ENCODE results near the gene TAF6.
A peak's percentile ranks its signal among the peaks of the same experiment; 100 is the strongest.

Gene TAF6

DNA sequence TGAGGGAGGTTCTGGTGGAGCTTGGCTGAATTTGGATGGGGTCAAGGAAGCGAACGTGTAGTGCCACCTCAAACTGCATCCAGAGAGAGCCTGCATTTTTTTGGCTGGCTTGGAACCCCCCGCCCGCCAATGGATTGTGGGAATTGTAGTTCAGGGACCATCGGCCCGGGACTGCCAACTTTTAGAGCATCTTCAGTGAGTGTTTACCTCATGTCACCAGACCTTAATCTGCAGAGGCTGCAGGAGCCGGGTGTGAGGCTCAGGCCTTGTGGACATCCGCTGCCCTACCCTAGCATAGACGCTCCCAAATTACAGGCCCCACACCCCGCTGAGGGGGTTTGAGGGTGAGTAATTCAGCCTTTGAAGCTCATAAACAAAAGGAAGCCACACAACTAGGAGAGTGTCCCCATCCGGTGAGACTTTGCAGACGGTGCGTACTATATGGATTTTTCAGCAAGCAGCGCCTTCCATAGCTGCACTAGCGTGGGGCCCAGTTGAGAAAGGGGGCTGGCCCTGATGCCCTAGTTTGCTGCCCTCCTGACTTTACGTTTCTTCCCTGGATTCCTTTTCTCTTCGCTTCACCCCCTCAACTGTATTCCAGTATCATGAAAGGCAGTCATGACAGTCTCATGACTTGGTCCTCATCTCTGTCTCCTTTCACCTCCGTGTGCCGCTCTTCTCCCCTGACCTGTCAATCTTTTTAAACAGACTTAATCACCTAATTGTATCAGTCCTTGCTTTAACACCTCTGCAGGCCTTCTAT is 993 bp upstream of the TAF6 start:
- peak; percentile 72 for DNase-seq

DNA sequence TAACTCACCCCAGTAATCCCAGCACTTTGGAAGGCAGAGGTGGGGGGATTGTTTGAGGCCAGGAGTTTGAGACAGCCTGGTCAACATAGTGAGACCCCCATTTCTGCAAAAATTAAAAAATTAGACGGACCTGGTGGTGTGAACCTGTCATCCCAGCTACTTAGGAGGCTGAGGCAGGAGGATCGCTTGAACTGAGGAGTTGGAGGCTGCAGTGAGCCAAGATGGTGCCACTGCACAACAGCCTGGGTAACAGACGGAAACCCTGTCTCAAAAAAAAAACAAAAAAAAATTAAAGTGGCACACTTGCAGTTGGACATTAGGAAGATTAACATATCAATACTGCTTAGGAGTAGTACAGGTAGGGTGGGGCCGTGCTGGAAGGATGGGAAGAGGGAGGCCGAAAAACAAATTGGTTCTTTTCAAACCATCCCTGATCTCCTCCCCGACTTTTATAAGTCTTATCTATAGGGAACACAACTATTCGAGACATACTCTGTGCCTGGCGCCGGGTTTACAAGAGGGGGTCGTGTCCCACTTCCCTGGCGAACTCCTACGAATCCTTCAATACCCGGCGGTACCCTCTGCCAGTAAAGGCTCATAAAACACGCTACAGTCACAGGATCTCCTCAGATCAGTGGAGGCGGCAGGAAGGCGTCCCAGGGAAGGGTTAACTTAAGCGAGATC is 628 bp downstream of the TAF6 start:
- no peak for DNase-seq

- no peak for DNase-seq
Measured at GRCh38 chr7:100115026-100115425, 4.1 kb downstream of the TAF6 start.

DNA sequence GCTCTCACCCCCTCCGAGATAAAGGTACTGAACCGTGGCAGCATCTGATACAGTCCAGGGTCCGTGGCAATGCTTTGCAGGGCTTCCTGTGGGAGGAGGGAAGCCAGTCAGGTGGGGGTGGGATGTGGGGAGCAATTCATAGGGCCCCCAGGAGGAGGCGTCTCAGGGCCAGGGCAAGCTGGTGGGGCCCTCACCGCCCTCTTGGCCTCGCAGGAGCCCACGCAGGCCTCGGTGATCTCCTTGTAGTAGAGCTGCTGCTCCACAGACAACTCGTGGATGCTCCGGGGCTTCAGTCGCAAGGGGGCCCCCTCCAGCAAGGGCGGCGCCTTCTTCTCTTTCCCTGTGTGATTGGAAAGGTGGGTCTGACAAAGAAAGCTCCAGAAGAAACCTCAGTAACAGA is 7.2 kb downstream of the TAF6 start:
- DNase-seq, result no peak

- DNase-seq, result no peak
Measured at GRCh38 chr7:100111156-100111555, 8.0 kb downstream of the TAF6 start.

GRCh38 chr7:100109521-100110163 is 9.5 kb downstream of the TAF6 start:
- DNase-seq, result no peak

- DNase-seq, result no peak
Measured at GRCh38 chr7:100107890-100108289, 11.3 kb downstream of the TAF6 start.

DNA sequence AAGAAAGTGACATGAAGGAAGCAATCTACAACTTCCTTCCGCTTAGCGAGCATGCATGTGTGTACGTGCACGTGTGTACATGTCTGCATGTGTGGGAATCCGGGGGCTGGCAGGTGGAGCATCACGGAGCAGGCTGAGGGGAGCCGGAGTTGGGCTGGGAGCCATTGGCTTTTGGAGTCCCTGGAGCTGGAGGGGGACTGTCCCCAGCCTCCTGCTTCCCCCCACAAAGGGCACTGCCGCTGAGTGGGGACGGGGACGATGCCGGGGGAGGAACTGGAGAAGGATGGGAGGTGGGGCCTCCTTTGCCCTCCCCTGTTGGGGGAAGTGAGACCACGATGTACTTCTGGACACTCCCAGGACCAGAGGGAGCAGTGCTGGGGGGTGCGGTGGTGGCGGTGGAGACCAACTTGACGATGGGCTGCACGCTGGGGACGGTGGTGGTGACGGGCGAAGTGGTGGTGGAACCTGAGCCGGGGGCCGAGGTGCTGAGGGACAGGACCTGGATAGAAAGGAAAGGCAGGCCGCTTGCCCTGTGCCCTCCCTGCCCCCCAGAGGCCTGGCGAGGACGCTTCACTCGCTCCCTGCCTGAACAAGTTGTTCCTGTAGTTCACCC is 11.9 kb downstream of the TAF6 start:
- no peak for DNase-seq

DNA sequence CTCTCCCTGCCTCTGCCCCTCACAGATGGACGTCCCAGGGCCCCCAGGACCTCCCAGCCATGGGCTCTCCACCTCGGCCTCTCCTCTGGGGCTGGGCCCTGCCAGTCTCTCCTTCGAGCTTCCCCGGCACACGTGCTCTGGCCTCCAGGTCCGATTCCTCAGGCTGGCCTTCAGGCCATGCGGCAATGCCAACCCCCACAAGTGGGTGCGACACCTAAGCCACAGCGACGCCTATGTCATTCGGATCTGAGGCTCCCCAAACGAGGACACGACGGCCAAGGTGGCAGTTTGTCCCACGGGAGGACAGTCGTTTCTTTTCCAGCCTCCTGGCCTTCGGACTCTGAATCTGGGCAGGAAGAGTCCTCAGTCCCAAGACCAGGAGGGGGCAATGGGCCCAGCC is 12.5 kb downstream of the TAF6 start:
- DNase-seq, result no peak

DNA sequence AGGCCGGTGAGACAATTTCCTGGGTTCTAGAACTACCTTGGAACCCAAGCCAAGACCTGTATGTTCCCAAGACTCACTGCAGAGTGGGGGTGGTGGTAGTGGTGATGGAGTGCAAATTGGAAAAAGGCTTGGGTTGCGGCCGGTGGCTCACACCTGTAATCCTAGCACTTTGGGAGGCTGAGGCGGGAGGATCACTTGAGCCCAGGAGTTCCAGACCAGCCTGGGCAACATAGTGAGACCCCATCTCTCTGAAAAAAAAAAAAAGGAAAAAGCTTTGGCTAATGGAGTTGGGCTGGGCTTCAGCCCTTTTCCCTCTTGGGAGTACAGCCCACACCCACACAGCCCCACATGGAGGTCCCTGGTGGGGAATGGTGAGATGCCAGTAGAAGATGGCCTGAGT is 13.6 kb downstream of the TAF6 start:
- DNase-seq, result no peak

GRCh38 chr7:100102950-100103840 is 16.0 kb downstream of the TAF6 start:
- DNase-seq, result no peak

DNA sequence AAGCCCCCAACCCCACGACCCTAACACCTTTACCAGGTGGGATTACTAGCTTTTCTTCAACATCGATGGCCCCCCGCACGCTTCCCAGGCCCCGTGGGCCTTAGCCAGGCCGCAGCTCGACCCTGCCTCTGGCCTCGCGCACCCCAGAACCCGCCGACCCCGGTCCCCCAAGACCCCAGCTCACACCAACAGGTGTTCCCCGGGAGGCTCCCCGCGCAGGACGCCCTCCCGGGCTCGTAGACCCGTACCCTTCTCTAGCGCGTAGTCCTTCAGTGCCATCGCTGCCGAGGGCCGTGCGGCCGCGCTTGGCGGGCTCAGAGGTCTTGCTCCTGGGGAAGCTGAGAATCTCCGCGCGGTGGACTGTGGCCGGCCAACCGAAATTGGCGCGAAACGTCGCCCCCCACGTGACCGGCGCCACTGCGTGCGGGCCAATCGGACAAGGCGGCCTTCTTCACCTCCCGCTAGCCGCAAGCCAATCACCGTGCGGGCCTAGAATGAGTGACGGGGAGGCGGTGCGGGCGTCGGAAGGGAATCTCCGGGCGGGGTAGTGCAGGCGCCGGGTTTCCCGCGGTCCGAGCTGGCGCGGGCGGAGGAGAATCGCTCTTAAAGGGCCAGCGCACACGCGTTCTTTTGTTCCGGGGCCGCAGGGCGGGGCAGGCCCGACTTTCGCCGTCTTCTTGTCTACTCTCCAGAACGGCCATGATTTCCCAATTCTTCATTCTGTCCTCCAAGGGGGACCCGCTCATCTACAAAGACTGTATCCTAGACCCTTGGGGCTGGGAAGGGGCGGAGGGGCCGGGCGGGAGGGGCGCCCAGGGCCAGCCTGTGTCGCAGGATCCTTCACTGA is 17.9 kb downstream of the TAF6 start, which contains the start of the genes AP4M1 and MCM7:
Gene AP4M1 (plus strand): TSS at position 628 of the 847 bp plus-strand sequence. CDS start 72 bp downstream, at position 700.
Gene MCM7 (minus strand): TSS at position 382 of the 847 bp plus-strand sequence. CDS start 103 bp downstream, at position 279.
- peak; percentile 97 for DNase-seq

GRCh38 chr7:100100420-100101015 is 18.6 kb downstream of the TAF6 start:
- peak; percentile 92 for DNase-seq

GRCh38 chr7:100099452-100099851 is 19.7 kb downstream of the TAF6 start:
- no peak for DNase-seq

DNA sequence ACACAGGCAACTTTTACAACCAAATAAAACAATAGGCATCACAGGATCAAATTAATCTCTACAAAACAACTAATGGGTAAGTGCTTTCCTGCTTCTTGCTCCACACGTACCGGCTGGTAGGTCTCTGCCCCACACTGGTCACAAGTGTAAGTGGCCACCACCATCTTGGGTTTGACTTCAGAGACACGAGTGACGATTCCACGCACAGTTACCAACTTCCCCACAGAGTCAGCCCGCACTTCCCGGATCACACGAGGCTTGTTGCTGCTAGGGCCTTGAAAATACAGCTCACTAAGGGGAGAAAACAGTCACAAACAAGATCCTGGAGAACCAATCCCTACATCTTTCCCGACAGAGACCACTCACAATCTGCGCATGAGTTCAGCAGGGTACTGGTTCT is 20.2 kb downstream of the TAF6 start:
- no peak for DNase-seq

- DNase-seq, result no peak
Measured at GRCh38 chr7:100095704-100096103, 23.5 kb downstream of the TAF6 start.

DNA sequence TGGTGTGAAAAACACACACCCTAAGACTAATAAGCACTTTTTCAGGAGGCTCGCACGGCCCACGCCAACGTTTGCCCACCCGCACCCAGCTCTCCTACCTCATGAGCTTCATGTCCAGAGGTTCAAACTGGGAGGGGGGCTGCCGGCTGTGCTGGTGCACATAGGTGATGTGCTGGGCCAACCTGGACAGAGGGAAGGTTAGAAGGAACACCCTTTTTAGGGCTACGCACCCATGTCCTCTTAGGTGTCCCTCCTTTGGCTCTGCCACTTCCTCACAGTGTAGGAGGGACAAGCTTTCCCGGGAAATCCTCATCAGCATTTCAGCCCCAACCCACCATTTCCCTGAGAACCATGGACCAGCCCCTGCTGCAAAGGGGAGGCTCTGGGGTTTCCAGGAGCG is 23.9 kb downstream of the TAF6 start:
- DNase-seq, result no peak

GRCh38 chr7:100093925-100094486 is 25.2 kb downstream of the TAF6 start:
- no peak for DNase-seq

DNA sequence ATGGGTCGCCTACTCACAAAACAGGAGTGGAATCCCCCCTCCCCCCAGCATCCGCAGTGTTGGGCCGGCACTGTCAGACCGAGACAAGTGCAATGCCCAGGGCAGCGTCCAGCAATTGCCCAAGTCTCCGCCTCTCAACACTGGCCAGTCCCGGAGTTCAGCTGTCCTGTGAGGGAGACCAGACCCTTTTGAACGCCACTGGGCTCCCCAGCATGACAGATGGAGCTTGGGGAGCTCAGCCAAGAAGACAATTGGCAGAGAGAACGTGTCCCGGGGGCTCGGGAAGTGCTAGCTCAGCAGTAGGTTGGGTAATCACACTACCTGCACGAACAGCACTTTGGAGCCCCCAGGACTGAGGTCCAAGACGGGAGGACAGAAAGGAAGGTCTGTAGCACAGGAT is 25.7 kb downstream of the TAF6 start:
- DNase-seq, result no peak

DNA sequence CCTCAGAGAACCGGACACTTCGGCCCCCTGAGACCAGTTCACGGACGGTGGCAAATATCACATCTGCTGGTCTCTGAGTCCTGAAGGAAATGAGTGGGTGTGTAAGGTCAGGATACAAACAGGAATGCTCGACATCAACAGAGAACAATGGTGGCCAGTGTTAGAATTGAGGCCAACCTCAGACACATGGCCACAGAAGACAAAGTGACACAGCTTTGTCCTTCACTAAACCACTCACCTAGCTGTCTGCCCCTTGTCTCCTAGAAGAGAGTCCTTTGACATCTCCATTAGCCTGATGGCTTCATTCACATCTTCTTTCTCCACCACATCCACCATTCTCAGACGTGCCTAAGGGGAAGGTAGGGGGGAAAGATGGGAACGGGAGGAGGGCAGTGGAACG is 26.1 kb downstream of the TAF6 start:
- DNase-seq, result no peak

Measured in stimulated activated naive CD4-positive, alpha-beta T cell treated with Interleukin-2 at 50 U/mL for 16 hours (primary cell).